Lower leg skin (tissue), 4 donors: ENCODE results near the gene EEF1AKMT4. TPM values are rescaled to one million over a fixed set of nuclear protein-coding genes. Genes with fewer than 3 reads are reported as not detected.

ENCODE experiments used
- DNase-seq, 2 donors: peaks; one replicate each; pipeline ENCODE4 v3.0.0-alpha.2; 2019; ENCODE audit warnings: low spot score in 2 of 2
- H3K4me3 ChIP-seq: fragments of 200-600 bp; sonication (generic); 2 replicates; pipeline ENCODE4 v1.5.1; 2017; ENCODE audit warnings: mild to moderate bottlenecking, low read depth; ENCODE audit not compliant: poor library complexity, severe bottlenecking
- CTCF ChIP-seq, 3 donors: fragments of 450-650 bp; IDR thresholded peaks; one replicate each; pipeline ENCODE4 v1.5.1; 2016; ENCODE audit warnings: antibody characterized with exemption in 3 of 3, mild to moderate bottlenecking in 3 of 3, moderate library complexity in 2 of 3
- POLR2A ChIP-seq, 2 donors: fragments of 450-650 bp; IDR thresholded peaks; one replicate each; pipeline ENCODE4 v1.6.1; 2016 to 2017; ENCODE audit warnings: antibody characterized with exemption in 2 of 2, mild to moderate bottlenecking in 1 of 2, moderate library complexity in 1 of 2
- WGBS, 2 donors: methylation state at CpG; one replicate each; pipeline ENCODE4 v1.1.5; 2018; 5-methylcytosine and 5-hydroxymethylcytosine counted together
- intact Hi-C: fragments of 100-400 bp; cut with DNase I; formaldehyde crosslinking; loops from one replicate; pipeline ENCODE4 v1.15.0; 2023; ENCODE audit warnings: low total_unique reads
- total RNA-seq, 4 donors: library from RNA; depleted of rRNA; stranded (reverse); fragments of >200 nt; gene quantifications; one replicate each; pipeline ENCODE4 v1.1.0, GENCODE V29; 2016

Gene EEF1AKMT4
- total RNA-seq, 4 donors from 2014 or later: 4.3 to 7.7 (median 6.1) TPM

DNA sequence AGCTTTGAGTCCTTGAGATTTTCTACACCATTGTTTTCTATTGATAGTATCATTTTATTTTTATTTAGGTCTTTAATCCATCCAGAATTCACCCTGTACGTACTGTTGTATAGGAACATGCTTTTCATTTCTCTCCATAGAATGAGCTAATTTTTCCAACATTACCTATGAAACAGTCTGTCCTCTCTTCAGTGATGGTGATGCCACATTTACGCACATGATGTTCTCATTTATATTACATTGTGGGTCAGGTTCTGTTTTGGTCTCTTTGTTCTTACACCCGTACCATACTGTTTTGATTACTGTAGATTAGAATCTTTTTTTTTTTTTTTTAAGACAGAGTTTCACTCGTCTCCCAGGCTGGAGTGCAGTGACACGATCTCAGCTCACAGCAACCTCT lies 37.8 kb upstream of the EEF1AKMT4 start:
- no peak for DNase-seq
- TF ChIP-seq POLR2A (IDR thresholded peaks at IDR 0.05) (no peak), CTCF (IDR thresholded peaks at IDR 0.05) (no peak)
- 60% methylated on average over 5 of the region's 5 CpGs for WGBS, 2 donors
- no peak overlapping the region for H3K4me3 ChIP-seq
- intact Hi-C loops: no loop called here

DNA sequence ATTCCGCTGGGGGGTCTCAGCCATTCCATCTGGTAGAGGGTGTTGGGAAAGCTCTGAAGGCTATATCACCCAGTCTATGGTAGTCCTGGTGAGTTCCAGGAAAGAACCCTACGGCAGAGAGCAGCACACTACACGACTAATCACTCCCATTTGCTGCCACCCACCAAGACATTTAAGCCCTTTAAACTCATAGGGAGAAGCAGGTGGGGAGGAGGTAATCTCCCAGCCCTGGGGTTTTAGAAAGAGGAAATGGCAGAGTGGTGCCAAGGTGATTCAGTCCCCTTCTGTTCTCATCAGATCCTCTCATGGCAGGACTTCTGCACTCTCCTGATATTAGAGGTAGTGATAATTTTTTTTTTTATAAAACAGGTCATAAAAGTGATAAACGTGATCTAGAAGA lies 30.7 kb upstream of the EEF1AKMT4 start:
- intact Hi-C loops: no loop called here
- TF ChIP-seq POLR2A (IDR thresholded peaks at IDR 0.05) (no peak), CTCF (IDR thresholded peaks at IDR 0.05) (no peak)
- H3K4me3 ChIP-seq: no peak overlapping the region
- no peak for DNase-seq
- 47 to 55% methylated on average over 4 of the region's 4 CpGs for WGBS, 2 donors

- intact Hi-C loops: no loop called here
- WGBS, 2 donors: 75 to 82% methylated on average over 3 of the region's 3 CpGs
These were observed 27.0 kb upstream of the EEF1AKMT4 start for GRCh38 chr3:184222521-184222920.

DNA sequence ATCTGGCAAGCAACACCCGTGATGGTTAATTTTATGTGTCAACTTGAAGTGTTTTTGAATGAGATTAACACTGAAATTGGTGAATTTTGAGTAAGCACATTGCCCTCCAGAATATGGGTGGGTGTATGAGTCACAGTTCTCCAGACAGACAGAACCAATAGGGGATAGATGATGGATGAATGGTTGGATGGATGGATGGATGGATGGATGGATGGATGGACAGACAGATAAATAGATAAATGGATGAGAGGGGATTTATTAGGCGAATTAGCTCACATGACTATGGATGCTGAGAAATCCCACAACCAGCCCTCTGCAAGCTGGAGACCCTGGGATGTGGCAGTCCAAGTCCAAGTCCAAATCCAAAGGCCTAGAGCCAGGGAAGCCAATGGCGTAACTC lies 25.5 kb upstream of the EEF1AKMT4 start:
- DNase-seq: no peak
- intact Hi-C loops: no loop called here
- TF ChIP-seq POLR2A (IDR thresholded peaks at IDR 0.05) (no peak), CTCF (IDR thresholded peaks at IDR 0.05) (no peak)
- 72 to 79% methylated on average over 3 of the region's 3 CpGs for WGBS, 2 donors
- no peak overlapping the region for H3K4me3 ChIP-seq

More at GRCh38 chr3:184222521-184222920, 27.0 kb upstream of the EEF1AKMT4 start:
- no peak for DNase-seq
- no peak for TF ChIP-seq POLR2A (IDR thresholded peaks at IDR 0.05)
- H3K4me3 ChIP-seq: no peak overlapping the region

DNA sequence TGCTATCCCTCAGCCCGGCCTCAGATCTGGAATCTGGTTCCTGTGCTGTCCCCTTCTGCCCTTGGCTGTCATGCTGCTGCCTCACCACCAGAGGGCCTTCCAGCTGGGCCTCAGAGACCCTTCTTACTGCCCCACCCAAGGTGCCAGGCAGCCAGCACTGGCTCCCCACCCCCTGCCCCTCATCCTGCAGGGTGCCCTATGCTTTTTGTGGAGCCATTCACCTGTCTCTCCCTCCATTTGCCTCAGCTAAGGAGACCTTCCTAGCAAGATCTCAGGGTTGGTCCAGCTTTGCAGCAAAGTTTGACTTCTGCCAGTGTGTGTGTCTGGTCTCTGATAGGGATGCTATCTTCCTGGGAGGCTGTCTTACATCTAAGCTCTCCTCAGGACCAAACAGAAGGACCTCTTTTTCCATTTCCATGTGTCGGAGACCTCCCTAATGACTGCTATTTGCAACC lies 22.0 kb upstream of the EEF1AKMT4 start:
- 57 to 65% methylated on average over 2 of the region's 2 CpGs for WGBS, 2 donors
- TF ChIP-seq CTCF (IDR thresholded peaks at IDR 0.05) (no peak), POLR2A (IDR thresholded peaks at IDR 0.05) (no peak)
- no peak overlapping the region for H3K4me3 ChIP-seq
- intact Hi-C loops: no loop called here
- DNase-seq: no peak

- intact Hi-C loops: no loop called here
- DNase-seq: no peak
- TF ChIP-seq CTCF (IDR thresholded peaks at IDR 0.05): no peak
- no peak for TF ChIP-seq POLR2A (IDR thresholded peaks at IDR 0.05)
- WGBS, 2 donors: 38 to 43% methylated on average over 12 of the region's 12 CpGs
- H3K4me3 ChIP-seq: no peak overlapping the region
These were observed 20.9 kb upstream of the EEF1AKMT4 start for GRCh38 chr3:184228376-184229137.
